ENCODE results near the gene PTPN7. TPM values are rescaled to one million over a fixed set of nuclear protein-coding genes. Genes with fewer than 3 reads are reported as not detected.

The PTPN7 gene
- total RNA-seq, 2 donors from 2014 or later: 2.0 to 2.9 TPM

DNA sequence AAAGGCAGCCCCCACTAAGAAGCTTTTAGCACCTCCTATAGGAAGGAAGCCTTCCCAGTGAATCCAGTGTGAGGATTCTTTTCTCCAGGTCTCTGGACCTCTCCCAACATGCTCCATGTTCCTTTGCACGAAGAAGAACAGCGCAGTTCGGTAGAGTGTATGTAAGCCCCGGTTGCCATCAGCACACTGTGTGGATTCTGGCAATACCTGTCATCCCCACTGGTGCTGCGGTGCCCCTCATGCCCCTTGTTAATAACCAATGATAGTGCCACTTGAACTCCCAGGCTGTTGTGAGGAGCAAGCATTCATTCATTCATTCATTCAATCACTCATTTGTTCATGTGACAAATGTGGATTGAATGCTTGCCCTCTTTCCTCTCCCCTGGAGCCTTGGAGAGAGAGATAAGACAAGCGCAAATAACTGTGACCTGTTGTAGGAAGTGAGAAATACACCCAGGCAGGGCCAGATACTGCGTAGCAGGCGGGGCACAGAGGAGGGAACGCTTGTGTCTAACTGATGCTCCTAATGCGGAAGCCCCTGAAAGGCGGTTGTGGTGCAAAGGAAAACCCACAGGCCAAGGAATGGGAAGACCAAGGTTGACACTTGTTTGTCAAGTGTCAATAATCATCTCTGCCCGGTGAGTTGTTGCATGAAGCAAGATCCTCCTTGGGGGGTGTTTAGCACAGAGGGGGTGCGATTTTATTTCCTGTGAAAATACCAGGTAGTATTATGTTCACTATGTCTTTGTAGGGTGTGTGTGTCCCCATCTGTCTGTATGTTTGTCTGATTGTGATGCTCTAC lies 43.0 kb upstream of the PTPN7 start:
- no peaks in the 10 kb centered on the region for H3K27me3 ChIP-seq

DNA sequence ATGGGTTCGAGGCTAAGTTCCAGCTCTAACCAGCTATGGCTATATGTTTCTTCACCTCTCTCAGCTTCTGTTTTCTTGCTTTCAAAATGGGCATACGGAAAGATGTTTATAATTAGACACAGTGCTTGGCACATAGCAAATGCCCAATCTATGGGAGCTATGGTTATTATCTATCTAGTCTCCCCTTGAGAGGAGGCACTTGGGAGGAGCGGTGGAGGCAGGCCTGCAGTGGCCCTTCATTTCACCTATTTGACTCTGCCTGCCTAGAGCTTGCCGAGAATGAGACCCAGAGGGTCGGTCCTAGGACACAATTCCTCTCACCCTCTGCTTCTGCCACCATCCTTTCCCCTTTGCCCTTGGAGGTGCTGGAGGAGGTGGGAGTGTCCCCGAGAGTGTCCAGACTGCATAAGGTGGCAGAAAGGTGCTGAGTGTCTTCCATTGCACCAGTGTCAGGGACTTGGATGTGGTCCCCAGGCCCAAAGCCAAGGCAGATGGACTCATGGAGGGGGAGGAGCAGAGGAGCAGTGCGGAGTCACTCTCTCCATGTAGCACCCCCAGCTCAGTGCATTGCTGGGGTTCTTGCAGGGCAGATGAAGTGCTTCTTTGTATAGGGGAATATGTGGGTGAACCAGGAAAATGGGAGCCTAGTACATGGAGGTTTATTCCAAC lies 42.2 kb upstream of the PTPN7 start:
- Histone ChIP-seq H3K27ac (no peak overlapping the region), H3K4me1 (no peaks in the 10 kb centered on the region), H3K36me3 (no peaks in the 10 kb centered on the region), H3K27me3 (no peaks in the 10 kb centered on the region), H3K9ac (ENCODE audit: low read depth in 2 of 2, low read length in 2 of 2) (no peak overlapping the region), H3K9me3 (no peaks in the 10 kb centered on the region), H3K4me3 (no peak overlapping the region)
- TF ChIP-seq, protein P1, sequence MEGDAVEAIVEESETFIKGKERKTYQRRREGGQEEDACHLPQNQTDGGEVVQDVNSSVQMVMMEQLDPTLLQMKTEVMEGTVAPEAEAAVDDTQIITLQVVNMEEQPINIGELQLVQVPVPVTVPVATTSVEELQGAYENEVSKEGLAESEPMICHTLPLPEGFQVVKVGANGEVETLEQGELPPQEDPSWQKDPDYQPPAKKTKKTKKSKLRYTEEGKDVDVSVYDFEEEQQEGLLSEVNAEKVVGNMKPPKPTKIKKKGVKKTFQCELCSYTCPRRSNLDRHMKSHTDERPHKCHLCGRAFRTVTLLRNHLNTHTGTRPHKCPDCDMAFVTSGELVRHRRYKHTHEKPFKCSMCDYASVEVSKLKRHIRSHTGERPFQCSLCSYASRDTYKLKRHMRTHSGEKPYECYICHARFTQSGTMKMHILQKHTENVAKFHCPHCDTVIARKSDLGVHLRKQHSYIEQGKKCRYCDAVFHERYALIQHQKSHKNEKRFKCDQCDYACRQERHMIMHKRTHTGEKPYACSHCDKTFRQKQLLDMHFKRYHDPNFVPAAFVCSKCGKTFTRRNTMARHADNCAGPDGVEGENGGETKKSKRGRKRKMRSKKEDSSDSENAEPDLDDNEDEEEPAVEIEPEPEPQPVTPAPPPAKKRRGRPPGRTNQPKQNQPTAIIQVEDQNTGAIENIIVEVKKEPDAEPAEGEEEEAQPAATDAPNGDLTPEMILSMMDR (IDR thresholded peaks at IDR 0.05): no peak
- intact Hi-C loops (cut with DNase I): no loop called here
- DNase-seq: no peak

More for the DNA sequence above, 43.0 kb upstream of the PTPN7 start:
- H3K4me3 ChIP-seq: no peak overlapping the region
- H3K4me1 ChIP-seq: no peaks in the 10 kb centered on the region
- intact Hi-C loops (cut with DNase I): no loop called here
- no peaks in the 10 kb centered on the region for H3K9me3 ChIP-seq
- no peak overlapping the region for H3K9ac ChIP-seq (ENCODE audit: low read depth in 2 of 2, low read length in 2 of 2)
- H3K27ac ChIP-seq: no peak overlapping the region
- TF ChIP-seq, protein P1 (IDR thresholded peaks at IDR 0.05): no peak
- no peaks in the 10 kb centered on the region for H3K36me3 ChIP-seq
- DNase-seq: no peak

DNA sequence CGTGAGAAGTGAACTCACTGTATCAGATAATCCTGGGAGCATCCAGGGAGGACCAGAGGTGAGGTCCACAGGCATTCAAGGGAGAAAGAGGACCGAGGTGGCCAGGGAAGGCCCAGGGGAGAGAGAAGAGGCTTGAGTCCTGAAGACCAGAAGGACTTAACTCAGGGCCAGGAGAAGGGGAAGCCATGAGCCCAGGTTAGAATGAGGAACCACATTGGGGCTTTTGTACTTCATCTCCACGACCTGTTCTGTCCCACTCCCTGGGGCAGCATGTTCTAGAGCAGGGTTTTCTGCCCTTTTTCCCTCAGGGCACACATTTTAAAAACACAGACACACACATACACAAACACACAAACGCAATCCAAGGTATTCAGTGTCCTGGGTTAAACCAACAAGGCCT lies 41.6 kb upstream of the PTPN7 start:
- no peaks in the 10 kb centered on the region for H3K4me1 ChIP-seq
- H3K9me3 ChIP-seq: no peaks in the 10 kb centered on the region
- TF ChIP-seq, protein P1 (IDR thresholded peaks at IDR 0.05): no peak
- no peak overlapping the region for H3K27ac ChIP-seq
- H3K36me3 ChIP-seq: no peaks in the 10 kb centered on the region
- H3K9ac ChIP-seq (ENCODE audit: low read depth in 2 of 2, low read length in 2 of 2): no peak overlapping the region
- intact Hi-C loops (cut with DNase I): no loop called here
- H3K27me3 ChIP-seq: no peaks in the 10 kb centered on the region
- no peak for DNase-seq
- H3K4me3 ChIP-seq: no peak overlapping the region

DNA sequence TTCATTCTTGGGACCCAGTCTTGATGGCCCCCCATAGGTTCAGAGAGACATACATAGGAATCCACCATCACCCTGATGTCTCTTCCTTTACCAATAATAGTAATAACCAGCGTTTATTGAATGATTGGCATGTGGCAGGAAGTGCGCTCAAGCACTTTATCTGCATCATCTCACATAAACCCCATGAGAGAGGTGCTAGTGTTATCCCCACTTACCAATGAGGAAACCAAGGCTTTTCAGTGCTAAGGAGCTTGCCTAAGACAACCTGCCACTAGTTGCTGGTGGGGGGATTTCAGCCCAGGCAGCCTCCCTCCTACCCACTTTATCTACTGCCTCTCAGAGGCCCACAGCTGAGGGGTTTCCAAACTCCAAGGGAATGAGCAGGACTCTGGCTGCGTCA lies 40.9 kb upstream of the PTPN7 start:
- DNase-seq: no peak
- TF ChIP-seq, protein P1 (IDR thresholded peaks at IDR 0.05): no peak
- Histone ChIP-seq H3K9ac (ENCODE audit: low read depth in 2 of 2, low read length in 2 of 2) (no peak overlapping the region), H3K36me3 (no peaks in the 10 kb centered on the region), H3K27ac (no peak overlapping the region), H3K9me3 (no peaks in the 10 kb centered on the region), H3K4me1 (no peaks in the 10 kb centered on the region), H3K4me3 (no peak overlapping the region), H3K27me3 (no peaks in the 10 kb centered on the region)
- intact Hi-C loops (cut with DNase I): no loop called here

DNA sequence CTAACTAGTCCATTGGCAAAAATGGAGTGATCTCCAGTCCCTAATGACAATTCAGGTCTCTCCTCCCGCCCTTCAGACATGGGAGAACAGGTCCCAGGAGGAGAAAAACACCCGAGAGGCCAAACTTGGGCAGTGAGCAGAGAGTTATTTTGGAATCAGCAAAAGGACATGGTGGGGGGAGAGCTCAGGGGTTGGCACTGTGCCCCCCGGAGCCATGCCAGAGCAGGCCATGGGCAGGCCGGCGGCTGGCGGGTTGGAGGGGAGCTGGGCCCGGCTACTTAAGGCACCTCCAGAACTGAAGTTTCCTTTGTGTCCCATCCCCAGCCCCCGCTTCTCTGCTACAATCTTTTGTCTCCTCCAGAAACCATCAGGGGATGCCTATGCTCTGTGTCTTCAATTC lies 40.3 kb upstream of the PTPN7 start:
- TF ChIP-seq, protein P1 (IDR thresholded peaks at IDR 0.05): no peak
- intact Hi-C loops (cut with DNase I): no loop called here
- Histone ChIP-seq H3K4me1 (no peaks in the 10 kb centered on the region), H3K9me3 (no peaks in the 10 kb centered on the region), H3K4me3 (no peak overlapping the region), H3K9ac (ENCODE audit: low read depth in 2 of 2, low read length in 2 of 2) (no peak overlapping the region), H3K27ac (no peak overlapping the region), H3K36me3 (no peaks in the 10 kb centered on the region), H3K27me3 (no peaks in the 10 kb centered on the region)
- no peak for DNase-seq
